ENCODE results near the gene SMIM36.

The SMIM36 gene

GRCh38 chr17:55402374-55402773 lies 108.9 kb downstream of the SMIM36 start:
- Histone ChIP-seq H4K20me1 (ENCODE audit: insufficient read depth, low read length, poor library complexity, severe bottlenecking) (no peaks in the 10 kb centered on the region), H2AFZ (ENCODE audit: low read length) (no peak overlapping the region), H3K36me3 (ENCODE audit: insufficient read depth, low read length) (peaks cover 54% of the 10 kb centered on the region; the same call in 1 of the 2 replicates), H3F3A (ENCODE audit: low read depth) (no peaks in the 10 kb centered on the region), H3K9ac (ENCODE audit: low read depth, low read length, poor library complexity, severe bottlenecking) (no peak overlapping the region), H3K4me2 (ENCODE audit: low read depth, low read length, poor library complexity, severe bottlenecking) (no peak overlapping the region), H3K79me2 (ENCODE audit: insufficient read depth, low read length) (no peaks in the 10 kb centered on the region), H3K9me2 (replicated peaks; ENCODE audit: low read depth, low read length) (no peaks in the 10 kb centered on the region), H3K9me3 (ENCODE audit: insufficient read depth, low read depth, low read length) (no peaks in the 10 kb centered on the region), H3K4me1 (ENCODE audit: insufficient read depth, low read length, poor library complexity, severe bottlenecking) (no peaks in the 10 kb centered on the region), H3K4me3 (ENCODE audit: low read length, poor library complexity, severe bottlenecking) (no peak overlapping the region), H3K27me3 (ENCODE audit: insufficient read depth, low read length, poor library complexity, severe bottlenecking) (no peaks in the 10 kb centered on the region)
- no peak for TF ChIP-seq EZH2phosphoT487 (IDR thresholded peaks at IDR 0.05; ENCODE audit: borderline replicate concordance)
- TF ChIP-seq, protein P1, sequence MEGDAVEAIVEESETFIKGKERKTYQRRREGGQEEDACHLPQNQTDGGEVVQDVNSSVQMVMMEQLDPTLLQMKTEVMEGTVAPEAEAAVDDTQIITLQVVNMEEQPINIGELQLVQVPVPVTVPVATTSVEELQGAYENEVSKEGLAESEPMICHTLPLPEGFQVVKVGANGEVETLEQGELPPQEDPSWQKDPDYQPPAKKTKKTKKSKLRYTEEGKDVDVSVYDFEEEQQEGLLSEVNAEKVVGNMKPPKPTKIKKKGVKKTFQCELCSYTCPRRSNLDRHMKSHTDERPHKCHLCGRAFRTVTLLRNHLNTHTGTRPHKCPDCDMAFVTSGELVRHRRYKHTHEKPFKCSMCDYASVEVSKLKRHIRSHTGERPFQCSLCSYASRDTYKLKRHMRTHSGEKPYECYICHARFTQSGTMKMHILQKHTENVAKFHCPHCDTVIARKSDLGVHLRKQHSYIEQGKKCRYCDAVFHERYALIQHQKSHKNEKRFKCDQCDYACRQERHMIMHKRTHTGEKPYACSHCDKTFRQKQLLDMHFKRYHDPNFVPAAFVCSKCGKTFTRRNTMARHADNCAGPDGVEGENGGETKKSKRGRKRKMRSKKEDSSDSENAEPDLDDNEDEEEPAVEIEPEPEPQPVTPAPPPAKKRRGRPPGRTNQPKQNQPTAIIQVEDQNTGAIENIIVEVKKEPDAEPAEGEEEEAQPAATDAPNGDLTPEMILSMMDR (conservative IDR thresholded peaks at IDR 0.05; ENCODE audit: low read length): no peak
